Effector CD8-positive, alpha-beta T cell (primary cell): ENCODE results near the gene NPTX2.

Source experiments
- DNase-seq: peaks from one replicate; lab custom pipeline; 2025; lab: John Stamatoyannopoulos, UW

The NPTX2 gene

DNA sequence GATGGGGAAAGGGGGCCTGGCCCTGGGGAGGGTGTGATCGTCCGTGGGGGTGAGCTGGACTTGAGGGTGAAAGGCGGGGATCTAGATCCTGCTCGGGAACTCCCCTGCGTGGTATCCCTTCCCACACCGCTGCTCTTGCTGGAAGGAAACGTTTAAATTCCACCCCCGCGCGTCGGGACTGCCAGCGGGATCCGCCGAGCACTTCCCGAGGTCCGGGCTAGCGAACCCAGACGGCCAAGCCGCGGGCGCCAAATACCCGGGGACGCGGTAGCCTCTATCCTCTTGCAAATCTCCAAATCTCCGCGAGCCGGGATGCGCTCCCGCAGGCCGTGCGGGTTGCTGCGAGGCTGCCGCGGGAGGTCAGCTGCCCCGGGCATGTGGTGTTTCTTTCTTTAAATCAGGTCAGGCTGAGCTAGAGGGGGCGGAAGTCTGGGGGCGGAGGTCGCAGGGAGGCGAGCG lies 904 bp downstream of the NPTX2 start:
- DNase-seq, result no peak

DNA sequence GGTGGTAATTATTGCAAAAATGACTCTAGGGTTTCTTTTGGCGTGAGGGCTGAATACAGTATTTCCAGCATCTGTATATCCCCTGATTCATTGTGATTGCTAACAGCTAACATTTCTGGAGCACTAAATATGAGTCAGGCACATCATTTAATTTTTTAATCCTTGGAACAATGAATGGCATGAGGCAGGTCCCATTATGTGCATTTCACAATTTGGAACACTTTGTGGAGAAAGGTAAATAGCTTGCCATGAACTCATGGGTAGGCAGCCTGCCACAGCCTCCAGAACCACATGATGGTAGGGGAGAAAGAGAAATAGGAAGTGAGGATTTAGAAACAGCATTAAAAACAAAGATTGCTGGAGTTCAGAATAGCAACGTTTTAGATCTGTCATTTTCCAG lies 1.7 kb downstream of the NPTX2 start:
- DNase-seq, result no peak

DNA sequence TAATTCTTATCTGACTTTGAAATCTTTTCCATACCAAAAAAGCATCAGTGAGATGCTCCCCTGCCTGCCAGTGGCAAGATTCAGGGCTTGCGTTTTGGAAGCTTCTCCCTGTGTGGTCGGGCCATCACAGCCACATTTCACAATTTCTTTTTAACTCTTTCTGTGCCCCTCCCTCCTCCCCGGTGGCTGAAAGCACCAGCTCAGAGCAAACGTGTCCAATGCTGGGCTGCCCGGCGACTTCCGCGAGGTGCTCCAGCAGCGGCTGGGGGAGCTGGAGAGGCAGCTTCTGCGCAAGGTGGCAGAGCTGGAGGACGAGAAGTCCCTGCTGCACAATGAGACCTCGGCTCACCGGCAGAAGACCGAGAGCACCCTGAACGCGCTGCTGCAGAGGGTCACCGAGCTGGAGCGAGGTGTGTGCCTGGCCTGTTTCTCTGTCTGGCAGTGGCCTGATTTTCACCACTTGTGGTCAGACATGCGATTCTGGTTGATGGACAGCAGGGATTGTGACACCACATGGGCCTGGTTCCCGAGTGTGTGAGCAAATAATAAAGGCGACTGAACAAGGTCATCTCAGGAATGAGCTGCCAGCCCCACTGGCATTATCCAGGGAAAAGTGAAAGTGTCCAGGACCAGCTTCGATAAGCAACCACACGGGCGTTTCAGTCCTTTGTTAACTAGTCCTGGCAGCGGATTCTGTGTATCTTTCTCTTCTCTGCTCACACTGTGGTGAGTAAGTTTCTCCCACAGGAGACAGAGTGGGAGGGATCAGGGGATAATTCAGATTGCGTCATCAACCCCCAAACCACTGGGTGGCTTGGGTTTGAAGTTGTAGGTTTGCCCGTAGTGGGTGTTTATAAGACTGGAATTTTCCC lies 2.6 kb downstream of the NPTX2 start:
- DNase-seq, result no peak

DNA sequence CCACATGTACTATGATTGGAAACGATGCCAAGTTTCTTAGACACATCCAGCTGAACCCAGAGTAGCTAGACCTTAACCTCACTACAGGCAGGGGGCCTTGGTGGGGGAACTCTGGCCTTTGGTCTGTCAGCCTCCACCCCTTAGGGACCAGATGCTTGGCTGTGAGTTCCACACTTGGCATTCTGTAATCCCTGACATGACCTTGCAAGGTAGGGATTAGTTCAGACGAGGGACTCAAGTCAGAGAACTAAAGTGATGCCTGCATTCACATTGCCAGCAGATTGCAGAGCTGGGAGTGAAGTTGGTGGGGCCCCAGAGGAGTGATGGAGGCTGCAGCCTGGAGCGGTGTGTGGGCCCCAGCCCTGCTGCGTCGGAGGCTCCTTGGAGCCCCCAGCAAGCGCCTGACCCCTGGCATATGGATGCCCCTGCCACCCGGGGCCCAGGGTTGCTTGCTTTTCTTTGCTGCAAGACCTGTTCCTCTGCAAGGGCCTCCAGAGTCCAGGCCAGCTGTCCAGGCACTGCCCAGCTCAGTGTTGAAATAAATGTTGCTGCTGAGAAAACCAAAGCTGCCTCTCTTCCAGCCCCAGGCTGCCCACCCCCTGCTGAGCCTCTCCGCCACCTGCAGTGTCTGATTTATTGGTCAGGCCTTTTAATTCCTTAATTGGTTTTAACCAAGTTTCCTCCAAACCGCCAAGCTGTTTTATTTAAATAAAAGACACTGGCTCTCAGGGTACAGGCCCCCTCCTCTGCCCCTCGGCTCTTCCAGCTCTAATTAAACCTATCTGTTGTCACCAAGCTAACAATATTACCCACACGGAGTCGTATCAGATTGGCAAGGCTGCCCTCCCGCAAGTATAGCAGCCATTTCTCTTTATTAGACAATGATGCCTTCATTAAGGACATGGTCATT lies 4.7 kb downstream of the NPTX2 start:
- no peak for DNase-seq

DNA sequence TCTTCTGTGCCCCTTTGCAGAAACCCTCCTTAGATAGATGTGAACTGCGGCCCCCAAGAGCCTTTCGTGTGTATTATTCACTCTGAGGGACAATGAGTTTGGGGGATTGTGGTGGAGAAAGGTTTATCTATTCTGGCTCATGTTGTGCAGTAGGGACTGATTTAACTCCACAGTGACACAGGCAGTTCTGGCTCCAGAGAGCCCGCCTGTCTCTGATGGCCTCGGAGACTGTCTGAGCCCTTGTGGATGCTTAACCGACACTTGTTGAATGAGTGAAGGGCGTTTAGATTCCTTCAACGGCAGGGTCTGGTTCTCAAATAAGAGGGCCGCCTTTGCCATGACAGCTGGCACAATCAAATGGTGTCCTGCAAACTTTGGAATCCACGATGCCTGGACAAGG lies 5.8 kb downstream of the NPTX2 start:
- no peak for DNase-seq

DNA sequence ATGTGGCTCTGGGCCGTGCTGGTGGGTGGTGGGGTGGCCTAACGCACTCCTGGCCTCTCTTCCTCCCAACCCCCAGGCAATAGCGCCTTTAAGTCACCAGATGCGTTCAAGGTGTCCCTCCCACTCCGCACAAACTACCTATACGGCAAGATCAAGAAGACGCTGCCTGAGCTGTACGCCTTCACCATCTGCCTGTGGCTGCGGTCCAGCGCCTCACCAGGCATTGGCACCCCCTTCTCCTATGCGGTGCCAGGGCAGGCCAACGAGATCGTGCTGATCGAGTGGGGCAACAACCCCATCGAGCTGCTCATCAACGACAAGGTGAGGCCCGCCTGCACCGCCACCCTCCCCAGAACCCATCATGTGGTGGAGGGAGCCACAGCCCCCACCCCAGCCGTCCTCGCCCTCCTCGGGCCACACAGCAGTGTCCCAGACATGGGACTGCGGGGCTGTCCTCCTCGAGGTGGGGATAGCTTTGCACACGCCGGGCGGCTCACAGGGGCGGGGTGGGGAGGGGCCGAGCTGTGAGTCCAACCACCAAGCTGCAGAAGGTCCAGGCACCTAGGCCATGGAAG lies 7.8 kb downstream of the NPTX2 start:
- DNase-seq, result no peak

DNA sequence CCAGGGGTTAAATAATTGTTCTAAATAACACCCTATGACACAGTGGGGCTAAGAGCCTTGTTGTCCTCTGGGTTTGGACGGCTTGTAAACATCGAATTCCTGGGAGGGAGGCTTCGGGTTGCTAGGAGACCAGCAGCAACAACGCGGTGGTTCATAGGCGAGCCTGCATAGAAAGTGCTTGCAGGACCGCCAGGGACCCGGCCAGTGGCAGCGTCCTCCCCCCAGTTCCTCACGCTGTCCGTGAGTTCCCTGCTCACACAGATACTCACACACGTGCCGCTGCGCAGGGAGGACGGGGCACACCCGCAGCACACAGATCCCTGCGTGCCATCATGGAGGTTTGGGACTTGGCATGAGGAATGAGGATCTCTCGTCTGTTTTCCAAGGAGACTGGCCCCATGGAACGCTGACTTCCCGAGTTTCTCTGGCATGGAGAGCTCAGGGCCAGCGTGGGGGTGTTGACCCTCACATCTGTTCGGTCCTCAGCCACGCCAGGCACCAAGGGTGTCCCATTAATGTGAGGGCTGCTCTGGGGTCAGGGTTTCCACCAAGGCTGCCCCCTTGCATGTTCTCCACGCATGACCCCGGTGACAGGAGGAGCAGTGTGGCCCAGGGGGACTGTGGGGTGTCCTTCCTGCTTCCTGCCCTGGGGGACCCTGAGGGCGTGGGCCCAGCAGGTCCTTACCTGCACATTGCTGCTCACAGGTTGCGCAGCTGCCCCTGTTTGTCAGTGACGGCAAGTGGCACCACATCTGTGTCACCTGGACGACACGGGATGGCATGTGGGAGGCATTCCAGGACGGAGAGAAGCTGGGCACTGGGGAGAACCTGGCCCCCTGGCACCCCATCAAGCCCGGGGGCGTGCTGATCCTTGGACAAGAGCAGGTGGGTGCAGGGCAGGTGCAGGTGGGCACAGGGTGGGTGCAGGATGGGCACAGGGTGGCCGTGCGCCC lies 9.7 kb downstream of the NPTX2 start:
- no peak for DNase-seq

DNA sequence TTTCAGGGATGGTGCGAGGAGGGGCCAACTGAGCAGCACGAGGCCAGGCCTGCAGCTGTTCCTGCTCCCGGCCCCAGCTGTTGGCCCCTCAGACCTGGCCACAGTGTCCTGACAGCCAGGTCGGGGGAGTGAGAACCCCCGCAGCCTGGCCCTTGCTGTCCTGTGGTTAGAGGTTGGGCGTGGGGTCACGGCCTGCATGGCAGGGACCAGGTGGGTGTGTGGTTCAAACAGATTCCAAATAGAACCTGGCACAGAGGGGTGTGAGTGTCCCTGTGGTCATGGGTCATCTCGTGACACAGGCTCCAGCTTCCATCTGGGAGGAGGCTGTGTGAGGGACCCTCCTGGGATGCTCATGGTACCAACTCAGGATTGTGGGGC lies 10.3 kb downstream of the NPTX2 start:
- DNase-seq, result no peak

DNA sequence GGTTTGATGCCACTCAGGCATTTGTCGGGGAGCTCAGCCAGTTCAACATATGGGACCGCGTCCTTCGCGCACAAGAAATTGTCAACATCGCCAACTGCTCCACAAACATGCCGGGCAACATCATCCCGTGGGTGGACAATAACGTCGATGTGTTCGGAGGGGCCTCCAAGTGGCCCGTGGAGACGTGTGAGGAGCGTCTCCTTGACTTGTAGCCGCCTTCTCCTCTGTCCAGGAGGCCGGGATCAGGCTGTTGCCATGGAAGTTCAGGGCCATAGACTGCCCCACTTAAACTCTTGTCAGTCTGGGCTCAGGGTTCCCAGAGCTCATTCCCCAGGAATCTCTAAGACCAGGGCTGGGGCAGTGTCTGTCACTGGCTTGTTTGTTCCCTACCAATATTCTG lies 11.3 kb downstream of the NPTX2 start:
- no peak for DNase-seq

DNA sequence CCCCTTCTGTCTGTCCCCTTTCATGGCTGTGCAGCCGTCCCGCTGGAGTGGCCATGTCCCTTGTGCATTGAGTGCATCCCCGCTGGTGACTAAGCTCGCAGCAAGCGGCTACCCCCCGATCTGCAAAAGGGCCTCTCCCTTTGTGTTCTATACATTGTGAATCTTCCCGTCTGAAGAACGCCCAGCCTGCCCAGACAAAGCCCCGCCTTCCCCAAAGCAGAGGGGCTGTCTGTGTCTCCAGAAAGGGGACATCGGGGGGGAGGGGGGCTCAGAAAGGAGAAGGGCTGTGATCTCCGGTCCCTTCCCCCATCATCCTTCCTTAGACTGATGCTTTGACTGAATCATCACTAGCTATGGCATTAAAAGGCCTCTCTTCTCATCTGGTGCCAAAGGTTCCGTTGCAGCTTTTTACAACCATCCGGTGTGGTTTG lies 11.9 kb downstream of the NPTX2 start:
- DNase-seq, result no peak

DNA sequence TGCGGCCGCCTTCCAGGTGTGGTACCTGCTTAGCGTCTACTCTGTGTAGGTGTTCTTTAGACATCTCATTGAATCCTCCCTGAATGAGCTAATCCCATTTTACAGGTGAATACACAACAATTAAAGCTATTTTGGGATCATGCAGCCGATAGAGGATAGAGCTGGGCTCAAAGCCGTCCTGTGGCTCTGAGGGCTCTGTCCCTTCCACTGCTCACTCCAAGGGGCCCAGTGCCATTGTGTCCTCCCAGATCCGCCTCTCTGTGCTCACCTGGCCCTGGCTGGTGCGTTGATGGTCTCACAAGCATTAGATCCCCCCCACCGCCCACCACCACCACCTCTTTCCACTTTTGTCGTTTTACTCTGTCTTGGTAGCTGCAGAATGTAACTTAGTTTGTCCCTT lies 13.1 kb downstream of the NPTX2 start:
- no peak for DNase-seq

DNA sequence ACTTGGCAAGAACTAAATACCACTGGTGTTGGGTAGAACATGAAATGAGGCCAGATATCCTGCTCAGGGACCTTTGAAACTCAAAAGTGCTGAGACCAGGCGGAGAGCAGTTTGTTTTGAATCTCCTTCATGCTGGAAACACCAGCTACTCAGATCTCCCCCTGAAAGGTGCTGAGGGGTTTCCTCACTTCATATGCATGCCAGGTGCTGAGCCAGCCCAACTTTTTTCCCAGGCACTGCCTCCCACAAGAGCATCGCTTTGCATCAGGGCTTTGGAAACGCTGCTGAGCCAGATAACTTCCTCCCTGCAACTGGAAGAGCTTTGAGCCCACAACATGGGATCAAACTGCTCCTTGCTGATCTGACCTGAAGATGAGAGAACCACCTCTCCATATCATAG lies 13.7 kb downstream of the NPTX2 start:
- DNase-seq, result no peak

DNA sequence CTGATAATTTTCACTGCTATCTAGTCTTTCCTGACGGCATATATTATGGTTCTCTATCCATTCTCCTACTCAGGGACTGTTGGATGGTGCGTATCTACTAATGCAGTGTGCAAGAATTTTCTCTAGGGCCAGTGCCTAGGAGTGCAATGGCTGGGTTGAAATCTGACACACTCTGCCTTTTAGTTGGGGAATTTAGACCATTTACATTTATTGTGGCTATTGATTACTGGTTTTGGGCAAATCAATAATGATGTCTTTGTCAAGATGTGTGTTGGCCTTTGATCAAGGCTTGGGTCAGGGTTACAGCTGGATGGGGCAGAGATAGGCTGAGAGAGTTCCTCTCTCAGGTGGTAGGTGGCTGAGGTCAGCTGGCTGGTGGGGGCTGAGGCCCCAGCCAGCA lies 21.8 kb downstream of the NPTX2 start:
- DNase-seq, result no peak

DNA sequence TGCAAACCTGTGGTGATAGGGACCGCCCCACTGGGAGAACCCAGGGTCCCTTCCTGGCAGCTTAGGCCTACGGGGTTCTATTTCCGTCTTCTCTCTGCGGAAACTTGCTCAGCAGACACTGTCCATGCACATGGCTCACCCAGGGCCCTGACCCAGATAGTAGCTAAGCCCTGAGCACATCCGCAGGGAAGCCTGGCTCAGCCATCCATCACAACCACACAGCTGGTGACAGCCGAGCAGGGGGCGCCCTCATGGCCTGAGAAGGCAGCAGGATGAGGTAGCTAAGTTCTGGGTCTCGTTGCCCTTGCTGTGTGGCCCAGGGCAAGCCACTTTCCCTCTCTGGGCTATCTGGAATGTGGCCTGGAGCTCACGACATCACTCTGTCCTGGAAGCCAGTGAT lies 23.3 kb downstream of the NPTX2 start:
- no peak for DNase-seq

DNA sequence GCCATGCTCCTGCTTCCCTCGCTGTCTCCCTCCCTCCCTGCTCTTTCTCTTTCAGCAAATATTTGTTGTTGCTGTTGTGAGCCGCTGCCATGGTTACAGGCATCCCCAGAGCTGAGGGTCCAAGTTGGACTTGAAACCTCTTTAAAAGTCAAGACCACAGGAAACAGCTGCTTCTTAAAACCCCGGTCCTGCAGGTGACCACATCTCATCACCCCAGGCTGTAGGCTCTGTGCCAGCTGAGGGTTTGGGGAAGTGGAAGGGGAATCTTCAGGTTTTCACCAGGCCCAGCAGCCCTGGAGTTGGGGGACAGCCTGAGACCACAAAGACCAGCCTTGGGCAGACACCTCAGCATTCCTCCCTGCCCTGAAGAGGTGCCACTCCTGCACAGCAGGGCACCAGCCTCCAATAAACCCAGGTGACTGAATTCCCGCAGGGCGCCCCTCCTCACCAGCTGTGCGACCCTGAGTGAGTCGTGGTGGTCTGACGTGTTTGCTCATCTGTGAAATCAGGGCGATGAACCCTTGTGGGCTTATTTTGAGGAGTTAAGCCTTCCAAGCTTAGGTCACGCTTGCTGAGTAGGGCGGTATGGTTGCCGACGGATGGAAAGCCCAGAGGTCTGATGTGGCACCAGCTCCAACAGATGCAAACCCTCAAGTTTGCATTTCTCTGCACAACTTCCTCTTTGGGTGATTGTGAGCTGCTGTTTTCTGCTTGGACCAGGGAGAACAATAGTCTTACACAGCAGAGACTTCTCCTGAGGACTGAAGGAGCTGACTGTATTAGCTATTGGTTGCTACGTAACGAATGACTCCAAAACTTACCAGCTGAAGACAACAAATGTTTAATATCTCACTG lies 24.8 kb downstream of the NPTX2 start:
- no peak for DNase-seq

DNA sequence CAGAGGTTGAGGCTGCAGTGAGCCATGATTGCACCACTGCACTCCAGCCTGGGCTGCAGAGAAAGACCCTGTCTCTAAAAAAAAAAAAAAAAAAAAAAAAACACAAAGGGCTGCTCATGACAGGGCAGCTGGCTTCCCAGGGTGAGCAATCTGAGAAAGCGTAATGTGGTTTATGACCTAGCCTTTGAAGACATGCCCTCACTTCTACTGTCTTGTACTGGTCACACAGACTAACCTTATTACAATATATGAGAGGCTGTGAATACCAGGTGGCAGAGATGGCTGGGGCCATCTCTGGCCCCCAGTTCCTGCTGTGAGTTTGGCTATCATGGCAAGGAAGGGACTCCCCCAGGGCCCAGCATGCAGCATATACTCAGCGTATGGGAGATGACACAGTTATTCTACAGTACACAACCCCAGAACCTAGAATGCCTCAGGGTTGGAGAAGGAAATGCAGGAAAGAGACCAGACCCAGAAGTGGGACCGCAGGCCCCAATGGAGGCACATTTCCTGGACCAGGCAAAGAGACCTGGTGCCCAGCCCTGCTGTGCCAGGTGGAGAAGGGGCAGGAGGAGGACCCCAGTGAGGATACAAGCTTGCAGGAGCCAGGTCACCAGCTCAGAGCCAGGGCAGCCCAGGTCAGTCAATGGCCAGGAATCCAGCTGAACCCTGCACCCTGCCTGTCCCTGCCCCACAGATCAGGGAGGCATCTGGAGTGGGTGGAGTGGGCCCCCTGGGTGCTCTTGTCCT lies 26.3 kb downstream of the NPTX2 start:
- no peak for DNase-seq

DNA sequence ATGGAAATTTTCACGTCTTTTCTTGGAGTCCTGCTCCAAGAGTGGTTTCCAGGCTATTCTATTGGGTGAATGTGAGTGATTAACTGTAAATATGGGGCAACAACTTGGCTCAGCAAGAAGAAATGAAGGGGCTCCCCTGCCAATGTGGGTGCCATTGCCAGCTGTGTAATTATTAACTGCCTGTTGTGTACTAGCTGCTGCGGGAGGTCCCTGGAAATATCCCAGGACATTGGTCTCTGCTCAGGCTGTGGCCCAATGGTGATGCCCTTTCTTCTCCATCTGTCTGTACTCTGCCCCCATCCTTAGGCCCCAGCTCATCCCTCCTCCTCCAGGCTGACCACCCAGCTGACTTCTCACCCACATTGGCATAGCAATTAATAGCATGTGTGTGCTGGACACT lies 29.4 kb downstream of the NPTX2 start:
- DNase-seq, result no peak

DNA sequence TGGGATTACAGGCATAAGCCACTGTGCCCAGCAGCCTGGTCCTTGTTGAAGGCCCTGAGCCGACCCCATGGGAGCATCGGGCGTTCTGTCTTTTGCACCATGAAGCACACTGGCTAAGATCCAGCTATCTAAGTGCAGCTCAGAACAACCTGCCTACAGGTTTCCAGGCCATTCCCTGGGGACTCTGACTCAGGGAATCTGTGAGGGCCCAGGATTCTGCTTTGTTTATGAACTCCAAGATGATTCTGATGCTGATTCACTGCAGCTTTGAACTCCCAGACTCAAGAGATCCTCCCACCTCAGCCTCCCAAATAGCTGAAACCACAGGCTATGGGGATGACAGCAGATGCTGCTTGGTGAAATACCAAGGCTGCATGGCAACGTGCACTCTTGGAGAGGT lies 30.2 kb downstream of the NPTX2 start:
- no peak for DNase-seq

DNA sequence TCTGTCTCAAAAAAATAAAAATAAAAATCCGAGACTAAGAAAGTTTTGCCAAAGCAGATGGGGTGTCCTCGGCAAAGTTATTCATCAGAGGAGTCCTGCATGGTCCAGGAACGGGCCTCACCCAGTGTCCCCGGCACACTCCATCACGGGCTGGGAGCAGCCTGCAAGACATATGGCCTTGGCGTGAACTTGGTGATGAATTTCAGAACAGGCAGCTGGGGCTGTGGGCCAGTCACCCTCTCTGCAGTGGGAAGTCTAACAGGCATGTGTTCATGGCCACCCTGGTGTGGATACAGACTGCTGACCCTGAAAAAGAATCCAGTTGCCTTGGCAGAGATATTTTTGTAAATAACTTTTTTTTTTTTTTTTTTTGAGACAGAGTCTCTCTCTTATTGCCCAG lies 34.7 kb downstream of the NPTX2 start:
- no peak for DNase-seq
